ENCODE results near the gene ABCG8. TPM values are rescaled to one million over a fixed set of nuclear protein-coding genes. Genes with fewer than 3 reads are reported as not detected.

ABCG8 gene
- total RNA-seq, 2 experiments from 2014 or later: not detected

DNA sequence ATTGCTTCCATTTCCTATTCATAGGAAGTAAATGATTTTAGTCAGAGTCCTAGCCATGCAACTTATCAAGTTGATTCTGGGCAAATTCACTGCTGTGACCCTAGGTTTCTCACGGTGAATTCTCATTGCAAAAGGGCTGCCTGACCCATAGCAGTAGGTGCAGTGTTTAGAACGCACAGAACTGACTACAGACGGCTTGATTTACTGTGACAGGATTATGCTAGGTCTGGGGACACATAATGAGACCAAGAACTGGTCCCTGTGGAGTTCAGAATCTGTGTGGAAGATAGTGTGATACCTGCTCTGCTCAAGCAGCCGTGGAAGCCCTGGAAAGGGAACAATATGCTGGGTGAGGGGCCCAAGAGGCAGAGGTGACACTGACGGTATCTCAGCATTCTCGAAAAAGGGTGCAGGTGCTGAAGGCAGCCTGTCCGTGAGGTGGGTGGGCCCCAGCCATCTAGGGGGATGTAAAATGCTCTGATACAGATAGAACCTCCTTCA is 46.4 kb downstream of the ABCG8 start:
- intact Hi-C loops (cut with micrococcal nuclease): no loop called here
- Mint-ChIP-seq H3K4me1 (ENCODE audit: low read depth) (peaks cover 1% of the 10 kb centered on the region), H3K27ac (no peak overlapping the region), H3K9me3 (no peaks in the 10 kb centered on the region), H3K36me3 (ENCODE audit: low read depth) (peaks cover 30% of the 10 kb centered on the region), H3K4me3 (no peak overlapping the region), H3K27me3 (ENCODE audit: low read depth) (no peaks in the 10 kb centered on the region)
- CTCF ChIA-PET: no interaction called here
- DNase-seq: no peak

GRCh38 chr2:43887176-43887575 is 48.4 kb downstream of the ABCG8 start:
- CTCF ChIA-PET: no interaction called here
- DNase-seq: no peak
- Mint-ChIP-seq H3K27ac (peak overlapping the region; percentile 47), H3K4me3 (no peak overlapping the region), H3K27me3 (ENCODE audit: low read depth) (no peaks in the 10 kb centered on the region), H3K4me1 (ENCODE audit: low read depth) (peaks cover 1% of the 10 kb centered on the region), H3K36me3 (ENCODE audit: low read depth) (peaks cover 35% of the 10 kb centered on the region), H3K9me3 (no peaks in the 10 kb centered on the region)
- intact Hi-C loops (cut with micrococcal nuclease): no loop called here

DNA sequence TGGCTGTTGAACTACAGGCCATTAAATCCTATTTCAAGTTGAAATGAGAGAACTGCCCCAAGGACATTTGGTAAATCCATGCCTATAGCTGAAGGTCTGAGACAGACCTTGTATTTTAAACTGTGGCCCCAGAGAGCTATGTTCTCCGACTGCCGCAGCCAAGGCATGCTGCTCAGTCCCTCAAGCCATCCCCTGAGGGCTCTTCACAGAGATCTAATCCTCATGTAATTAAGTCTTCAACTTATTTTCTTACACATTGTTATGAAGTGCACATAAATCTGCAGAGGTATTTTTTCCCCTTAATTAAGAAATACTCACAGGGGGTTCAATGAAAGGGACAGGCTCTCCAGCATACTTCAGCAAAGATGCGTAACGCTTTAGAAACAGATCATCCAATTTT is 50.6 kb downstream of the ABCG8 start:
- Mint-ChIP-seq H3K27me3 (ENCODE audit: low read depth) (no peaks in the 10 kb centered on the region), H3K9me3 (no peaks in the 10 kb centered on the region), H3K27ac (no peak overlapping the region), H3K4me3 (no peak overlapping the region), H3K36me3 (ENCODE audit: low read depth) (peaks cover 47% of the 10 kb centered on the region), H3K4me1 (ENCODE audit: low read depth) (peaks cover 1% of the 10 kb centered on the region)
- CTCF ChIA-PET: no interaction called here
- intact Hi-C loops (cut with micrococcal nuclease): no loop called here
- no peak for DNase-seq

- Mint-ChIP-seq H3K4me3 (no peak overlapping the region), H3K4me1 (ENCODE audit: low read depth) (peaks cover 1% of the 10 kb centered on the region), H3K9me3 (no peaks in the 10 kb centered on the region), H3K27ac (no peak overlapping the region), H3K27me3 (ENCODE audit: low read depth) (no peaks in the 10 kb centered on the region), H3K36me3 (ENCODE audit: low read depth) (peaks cover 51% of the 10 kb centered on the region)
- CTCF ChIA-PET: no interaction called here
- intact Hi-C loops (cut with micrococcal nuclease): no loop called here
- no peak for DNase-seq
These were observed 52.1 kb downstream of the ABCG8 start for GRCh38 chr2:43890855-43891254.

GRCh38 chr2:43894743-43895142 is 56.0 kb downstream of the ABCG8 start:
- intact Hi-C loops (cut with micrococcal nuclease): no loop called here
- Mint-ChIP-seq H3K4me1 (ENCODE audit: low read depth) (no peaks in the 10 kb centered on the region), H3K36me3 (ENCODE audit: low read depth) (peaks cover 40% of the 10 kb centered on the region), H3K4me3 (no peak overlapping the region), H3K27ac (no peak overlapping the region), H3K27me3 (ENCODE audit: low read depth) (no peaks in the 10 kb centered on the region), H3K9me3 (no peaks in the 10 kb centered on the region)
- CTCF ChIA-PET: no interaction called here
- DNase-seq: no peak

DNA sequence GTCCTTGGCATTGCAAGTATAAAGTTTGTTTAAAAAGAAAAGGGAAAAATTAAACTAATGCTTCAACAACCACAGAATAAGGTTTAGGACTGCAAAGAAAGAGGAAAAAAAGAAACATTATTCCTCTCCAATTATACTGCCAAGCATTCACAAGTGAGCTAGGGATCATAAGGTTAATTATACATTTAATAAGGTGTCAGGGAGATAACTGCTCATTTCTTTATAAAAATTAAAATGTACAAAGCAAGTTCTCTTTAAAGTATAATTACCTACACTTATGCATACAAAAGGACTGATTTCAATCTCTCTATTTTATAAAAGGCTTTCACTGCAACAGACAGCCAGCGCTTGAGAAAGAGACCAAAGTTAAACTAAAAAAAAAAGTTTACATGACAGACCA is 58.1 kb downstream of the ABCG8 start:
- peaks cover 36% of the 10 kb centered on the region for H3K36me3 Mint-ChIP-seq (ENCODE audit: low read depth)
- CTCF ChIA-PET: no interaction called here

GRCh38 chr2:43897492-43897891 is 58.7 kb downstream of the ABCG8 start:
- Mint-ChIP-seq H3K4me3 (no peak overlapping the region), H3K27ac (no peak overlapping the region), H3K36me3 (ENCODE audit: low read depth) (peaks cover 34% of the 10 kb centered on the region), H3K27me3 (ENCODE audit: low read depth) (no peaks in the 10 kb centered on the region), H3K4me1 (ENCODE audit: low read depth) (no peaks in the 10 kb centered on the region), H3K9me3 (no peaks in the 10 kb centered on the region)
- CTCF ChIA-PET: no interaction called here
- intact Hi-C loops (cut with micrococcal nuclease): no loop called here
- no peak for DNase-seq

More for the DNA sequence above, 58.1 kb downstream of the ABCG8 start:
- no peaks in the 10 kb centered on the region for H3K4me1 Mint-ChIP-seq (ENCODE audit: low read depth)
- no peak overlapping the region for H3K27ac Mint-ChIP-seq
- DNase-seq: no peak
- intact Hi-C loops (cut with micrococcal nuclease): no loop called here
- H3K27me3 Mint-ChIP-seq (ENCODE audit: low read depth): no peaks in the 10 kb centered on the region
- no peak overlapping the region for H3K4me3 Mint-ChIP-seq
- no peaks in the 10 kb centered on the region for H3K9me3 Mint-ChIP-seq

GRCh38 chr2:43898134-43898837 is 59.5 kb downstream of the ABCG8 start:
- Mint-ChIP-seq H3K4me3 (no peak overlapping the region), H3K9me3 (no peaks in the 10 kb centered on the region), H3K4me1 (ENCODE audit: low read depth) (no peaks in the 10 kb centered on the region), H3K27ac (no peak overlapping the region), H3K27me3 (ENCODE audit: low read depth) (no peaks in the 10 kb centered on the region), H3K36me3 (ENCODE audit: low read depth) (peaks cover 30% of the 10 kb centered on the region)
- no peak for DNase-seq
- CTCF ChIA-PET: no interaction called here
- intact Hi-C loops (cut with micrococcal nuclease): no loop called here

DNA sequence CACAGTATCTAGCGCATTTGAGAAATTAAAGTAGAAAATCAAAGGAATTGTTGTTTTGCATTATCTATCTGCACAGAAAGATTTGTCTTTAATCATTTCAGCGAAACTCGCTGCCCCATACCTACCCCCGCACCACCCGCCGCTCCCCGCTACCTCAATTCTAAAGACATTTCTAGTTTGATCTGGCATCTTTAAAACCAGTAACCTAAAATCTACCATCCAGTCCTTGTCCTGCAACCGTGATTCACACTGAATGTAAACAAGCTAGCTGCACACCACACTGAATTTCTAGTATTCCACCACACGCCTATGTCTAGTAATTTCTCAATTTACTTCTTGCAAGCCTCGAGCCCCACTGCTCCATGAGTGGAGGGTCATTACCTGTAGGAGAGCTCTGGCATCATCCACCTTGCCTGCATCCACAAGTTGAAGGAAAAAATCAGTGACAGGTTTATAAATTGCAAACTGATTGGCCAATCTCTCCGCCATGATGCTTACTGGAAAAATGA is 60.1 kb downstream of the ABCG8 start:
- CTCF ChIA-PET: no interaction called here
- Mint-ChIP-seq H3K27ac (no peak overlapping the region), H3K4me3 (no peak overlapping the region), H3K27me3 (ENCODE audit: low read depth) (no peaks in the 10 kb centered on the region), H3K36me3 (ENCODE audit: low read depth) (peaks cover 28% of the 10 kb centered on the region), H3K4me1 (ENCODE audit: low read depth) (no peaks in the 10 kb centered on the region), H3K9me3 (no peaks in the 10 kb centered on the region)
- intact Hi-C loops (cut with micrococcal nuclease): no loop called here
- no peak for DNase-seq

DNA sequence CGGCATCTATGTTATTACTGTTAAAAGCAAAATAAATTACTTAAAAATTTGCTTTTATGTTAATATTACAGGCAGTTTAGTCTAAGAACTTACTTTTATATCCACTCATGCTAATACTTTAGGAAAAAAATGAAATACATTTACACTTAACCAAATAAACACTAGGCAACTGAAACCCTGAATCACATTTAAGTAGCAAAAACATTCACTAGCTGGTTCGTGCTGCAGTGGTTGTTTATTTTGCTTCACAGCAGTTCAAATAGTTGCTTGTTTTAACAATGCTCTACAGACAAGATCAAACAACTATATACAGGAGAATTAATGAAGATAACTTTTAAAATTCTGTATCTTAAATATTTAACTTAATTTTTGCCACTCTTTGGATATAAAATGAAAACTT is 60.8 kb downstream of the ABCG8 start:
- no peak overlapping the region for H3K4me3 Mint-ChIP-seq
- H3K27ac Mint-ChIP-seq: no peak overlapping the region
- intact Hi-C loops (cut with micrococcal nuclease): no loop called here
- DNase-seq: no peak
- CTCF ChIA-PET: no interaction called here
- H3K27me3 Mint-ChIP-seq (ENCODE audit: low read depth): no peaks in the 10 kb centered on the region
- H3K36me3 Mint-ChIP-seq (ENCODE audit: low read depth): peaks cover 26% of the 10 kb centered on the region
- no peaks in the 10 kb centered on the region for H3K4me1 Mint-ChIP-seq (ENCODE audit: low read depth)
- no peaks in the 10 kb centered on the region for H3K9me3 Mint-ChIP-seq

- H3K4me3 Mint-ChIP-seq: no peak overlapping the region
- no peak for DNase-seq
- H3K27me3 Mint-ChIP-seq (ENCODE audit: low read depth): no peaks in the 10 kb centered on the region
- intact Hi-C loops (cut with micrococcal nuclease): no loop called here
- H3K36me3 Mint-ChIP-seq (ENCODE audit: low read depth): peaks cover 32% of the 10 kb centered on the region
- CTCF ChIA-PET: interaction anchor here (0.5 kb wide), 1 partner anchor 62 kb away, joined by 3 read pairs; no protein-coding TSS in a partner anchor
- no peak overlapping the region for H3K27ac Mint-ChIP-seq
- peaks cover 13% of the 10 kb centered on the region for H3K4me1 Mint-ChIP-seq (ENCODE audit: low read depth)
- H3K9me3 Mint-ChIP-seq: no peaks in the 10 kb centered on the region
These were observed 66.6 kb downstream of the ABCG8 start for GRCh38 chr2:43905371-43905803.

DNA sequence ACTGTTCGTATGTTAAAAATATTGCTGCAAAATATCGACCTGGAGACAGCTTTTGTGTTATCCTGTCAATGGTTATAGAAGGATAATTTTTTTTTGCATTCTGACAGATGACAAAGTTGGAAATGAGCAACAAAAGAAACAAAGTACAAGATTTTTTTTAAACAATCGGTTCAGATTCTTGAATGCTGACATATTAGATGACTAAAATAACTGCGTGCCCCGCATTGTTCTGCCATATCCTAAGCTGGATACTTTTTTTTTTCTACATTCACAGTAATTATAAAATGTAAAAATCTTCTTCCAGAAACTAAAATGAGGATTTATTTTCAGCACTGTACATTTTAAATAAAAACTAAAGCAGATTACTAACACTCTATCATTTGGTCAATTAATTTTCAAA is 67.1 kb downstream of the ABCG8 start:
- peaks cover 13% of the 10 kb centered on the region for H3K4me1 Mint-ChIP-seq (ENCODE audit: low read depth)
- no peak overlapping the region for H3K27ac Mint-ChIP-seq
- no peaks in the 10 kb centered on the region for H3K27me3 Mint-ChIP-seq (ENCODE audit: low read depth)
- H3K9me3 Mint-ChIP-seq: no peaks in the 10 kb centered on the region
- CTCF ChIA-PET: interaction anchor here (0.5 kb wide), 1 partner anchor 62 kb away, joined by 3 read pairs; no protein-coding TSS in a partner anchor
- H3K36me3 Mint-ChIP-seq (ENCODE audit: low read depth): peaks cover 31% of the 10 kb centered on the region
- intact Hi-C loops (cut with micrococcal nuclease): no loop called here
- H3K4me3 Mint-ChIP-seq: no peak overlapping the region
- no peak for DNase-seq

GRCh38 chr2:43906448-43907109 is 67.8 kb downstream of the ABCG8 start:
- Mint-ChIP-seq H3K36me3 (ENCODE audit: low read depth) (peaks cover 31% of the 10 kb centered on the region), H3K4me3 (no peak overlapping the region), H3K27me3 (ENCODE audit: low read depth) (no peaks in the 10 kb centered on the region), H3K27ac (no peak overlapping the region), H3K9me3 (no peaks in the 10 kb centered on the region), H3K4me1 (ENCODE audit: low read depth) (peaks cover 13% of the 10 kb centered on the region)
- intact Hi-C loops (cut with micrococcal nuclease): no loop called here
- DNase-seq: no peak
- CTCF ChIA-PET: no interaction called here
